ENCODE results near the gene RBM38. TPM values are rescaled to one million over a fixed set of nuclear protein-coding genes. Genes with fewer than 3 reads are reported as not detected.
A peak's percentile ranks its signal among the peaks of the same experiment; 100 is the strongest.

Gene RBM38
- total and polyA plus RNA-seq, 2 of the 13 experiments (the other 11 are each of a cell fraction or from before 2014, with no cell fraction given): 24.2 to 34.2 TPM

DNA sequence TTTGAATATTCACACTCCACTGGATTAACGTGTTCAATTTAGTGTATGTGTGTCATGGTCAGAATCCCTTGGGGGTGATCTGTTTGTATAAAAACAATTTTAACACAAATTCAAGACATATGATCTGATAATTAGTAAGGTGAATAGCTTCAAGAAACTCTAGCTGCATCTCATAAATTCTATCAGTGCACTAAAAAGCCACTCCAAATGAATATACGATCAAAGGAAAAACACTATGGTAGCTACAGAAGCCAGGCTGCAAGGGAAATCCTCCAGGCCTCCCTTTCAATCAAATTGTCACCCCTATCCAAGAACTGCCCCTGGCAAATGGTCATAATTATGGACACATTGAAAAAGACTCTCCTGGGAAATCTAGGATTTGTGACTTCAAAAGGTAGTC, 49.5 kb upstream of the RBM38 start (continued):
- TF ChIP-seq, protein P1, sequence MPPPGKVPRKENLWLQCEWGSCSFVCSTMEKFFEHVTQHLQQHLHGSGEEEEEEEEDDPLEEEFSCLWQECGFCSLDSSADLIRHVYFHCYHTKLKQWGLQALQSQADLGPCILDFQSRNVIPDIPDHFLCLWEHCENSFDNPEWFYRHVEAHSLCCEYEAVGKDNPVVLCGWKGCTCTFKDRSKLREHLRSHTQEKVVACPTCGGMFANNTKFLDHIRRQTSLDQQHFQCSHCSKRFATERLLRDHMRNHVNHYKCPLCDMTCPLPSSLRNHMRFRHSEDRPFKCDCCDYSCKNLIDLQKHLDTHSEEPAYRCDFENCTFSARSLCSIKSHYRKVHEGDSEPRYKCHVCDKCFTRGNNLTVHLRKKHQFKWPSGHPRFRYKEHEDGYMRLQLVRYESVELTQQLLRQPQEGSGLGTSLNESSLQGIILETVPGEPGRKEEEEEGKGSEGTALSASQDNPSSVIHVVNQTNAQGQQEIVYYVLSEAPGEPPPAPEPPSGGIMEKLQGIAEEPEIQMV (CRISPR knock-in tag; IDR thresholded peaks at IDR 0.05; ENCODE audit: low read depth): no peak
- TF ChIP-seq SNAI1 (CRISPR knock-in tag; IDR thresholded peaks at IDR 0.05; ENCODE audit: borderline replicate concordance): no peak

GRCh38 chr20:57342829-57343228, 48.4 kb upstream of the RBM38 start:
- intact Hi-C loops (cut with micrococcal nuclease; ENCODE audit: unreplicated experiment): loop anchor here (10.0 kb wide), 1 partner anchor 98 kb away; no protein-coding TSS in a partner anchor
- TF ChIP-seq KDM5B (CRISPR knock-in tag; IDR thresholded peaks at IDR 0.05; ENCODE audit: borderline replicate concordance): no peak
- no peak for TF ChIP-seq ZNF543 (CRISPR knock-in tag; IDR thresholded peaks at IDR 0.05)
- WGBS (ENCODE audit: low lambda C conversion rate): 0% methylated on average over 2 of the region's 2 CpGs
- Histone ChIP-seq H3K27me3 (ENCODE audit: control insufficient read depth in 1 of 2, insufficient read depth in 2 of 2, low read length in 2 of 2) (no peaks in the 10 kb centered on the region), H3K4me2 (ENCODE audit: low read depth, low read length) (no peak overlapping the region), H3K4me1 (ENCODE audit: insufficient read depth, low read length) (no peaks in the 10 kb centered on the region), H3K4me3 (replicated peaks in 1 of 3; ENCODE audit: insufficient read depth in 1 of 3, low read depth in 2 of 3, low read length in 3 of 3) (no peak overlapping the region), H3K9me3 (ENCODE audit: low read length) (no peaks in the 10 kb centered on the region), H4K20me1 (ENCODE audit: insufficient read depth, low read length) (no peaks in the 10 kb centered on the region), H3K9ac (ENCODE audit: insufficient read depth, low read depth, low read length) (no peak overlapping the region), H3K27ac (ENCODE audit: extremely low read length, insufficient read depth, low read length) (no peak overlapping the region), H2AFZ (ENCODE audit: low read length) (no peak overlapping the region), H3K79me2 (ENCODE audit: insufficient read depth, low read length) (no peaks in the 10 kb centered on the region), H3K36me3 (replicated peaks in 1 of 2; ENCODE audit: control insufficient read depth in 1 of 2, insufficient read depth in 2 of 2, low read length in 2 of 2) (no peaks in the 10 kb centered on the region)
- in situ Hi-C loops (cut with HindIII; ENCODE audit: extremely low pct_ligation_motif_present, low pct_unique_long_range_greater_than_20kb): loop anchor here (5.0 kb wide), 1 partner anchor 256 kb away; no protein-coding TSS in a partner anchor
- no TSS peak for BruUV-seq (replicated peaks)
- no peak for DNase-seq (ENCODE audit: low spot score)
- no peak for ATAC-seq
- ChIA-PET CTCF (ENCODE audit: low intra/inter-chr PET ratio, low total read pairs) (interaction anchor here (6.5 kb wide), 1 partner anchor 252 kb away, joined by 176 read pairs; no protein-coding TSS in a partner anchor), POLR2A (no interaction called here)
- FAIRE-seq: no peak

DNA sequence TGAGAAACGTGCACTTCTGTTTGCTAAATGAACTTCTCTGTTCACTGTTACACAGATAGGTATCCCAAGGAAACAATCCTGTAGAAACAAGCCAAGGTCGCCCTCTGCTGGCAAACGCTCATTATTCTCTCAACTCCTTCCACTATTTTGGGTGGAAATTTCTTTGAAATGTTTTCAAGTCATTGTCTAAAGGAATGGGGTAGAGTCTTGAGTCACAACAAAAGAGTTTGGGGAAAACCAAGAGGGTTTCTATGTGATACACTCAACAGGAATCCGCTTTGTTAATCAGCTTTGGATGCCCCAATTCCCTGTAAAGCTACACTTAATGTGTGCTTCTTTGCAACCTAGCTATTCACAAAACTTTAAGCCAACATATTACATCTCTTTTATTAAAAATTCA, 44.7 kb upstream of the RBM38 start:
- POLR2A ChIA-PET: no interaction called here
- intact Hi-C loops (cut with micrococcal nuclease; ENCODE audit: unreplicated experiment): loop anchor here (1.0 to 10.0 kb wide), 3 partner anchors 84 to 257 kb away; no protein-coding TSS in a partner anchor
- Histone ChIP-seq H2AFZ (ENCODE audit: low read length) (no peak overlapping the region), H3K27ac (ENCODE audit: extremely low read length, insufficient read depth, low read length) (no peak overlapping the region), H4K20me1 (ENCODE audit: insufficient read depth, low read length) (peaks cover under 1% of the 10 kb centered on the region; the same call in 1 of the 2 replicates), H3K4me3 (replicated peaks in 1 of 3; ENCODE audit: insufficient read depth in 1 of 3, low read depth in 2 of 3, low read length in 3 of 3) (no peak overlapping the region), H3K27me3 (ENCODE audit: control insufficient read depth in 1 of 2, insufficient read depth in 2 of 2, low read length in 2 of 2) (no peaks in the 10 kb centered on the region; a peak in 1 of 5 replicates), H3K4me1 (ENCODE audit: insufficient read depth, low read length) (no peaks in the 10 kb centered on the region), H3K9ac (ENCODE audit: insufficient read depth, low read depth, low read length) (no peak overlapping the region), H3K79me2 (ENCODE audit: insufficient read depth, low read length) (peaks cover 3% of the 10 kb centered on the region), H3K4me2 (ENCODE audit: low read depth, low read length) (no peak overlapping the region), H3K36me3 (replicated peaks in 1 of 2; ENCODE audit: control insufficient read depth in 1 of 2, insufficient read depth in 2 of 2, low read length in 2 of 2) (no peaks in the 10 kb centered on the region), H3K9me3 (ENCODE audit: low read length) (no peaks in the 10 kb centered on the region)
- ATAC-seq (peak; percentile 57), DNase-seq (ENCODE audit: low spot score) (peak; percentile 69), FAIRE-seq (peak; percentile 72)
- CTCF ChIA-PET (ENCODE audit: low intra/inter-chr PET ratio, low total read pairs): interaction anchor here (1.1 to 6.5 kb wide), 3 partner anchors 14 to 255 kb away, joined by 3 to 176 read pairs (median 3); no protein-coding TSS in a partner anchor
- BruUV-seq (replicated peaks): no TSS peak
- WGBS (ENCODE audit: low lambda C conversion rate): 0% methylated on average over 4 of the region's 4 CpGs
- in situ Hi-C loops (cut with HindIII; ENCODE audit: extremely low pct_ligation_motif_present, low pct_unique_long_range_greater_than_20kb): no loop called here
- TF ChIP-seq FOXA1 (IDR thresholded peaks at IDR 0.05): no peak
- TF ChIP-seq FOXA1 (CRISPR knock-in tag; IDR thresholded peaks at IDR 0.05): 0 out of 2 replicates have a peak, but pooled peaks have one; percentile 9
- no peak for TF ChIP-seq ZNF615 (CRISPR knock-in tag; IDR thresholded peaks at IDR 0.05; ENCODE audit: borderline replicate concordance)
- TF ChIP-seq ZNF850 (CRISPR knock-in tag; conservative IDR thresholded peaks at IDR 0.05): no peak
- no peak for TF ChIP-seq ZNF235 (CRISPR knock-in tag; IDR thresholded peaks at IDR 0.05; ENCODE audit: borderline replicate concordance)
- peak; percentile 78 for TF ChIP-seq RAD21 (CRISPR knock-in tag; IDR thresholded peaks at IDR 0.05)
- TF ChIP-seq ZBTB10 (CRISPR knock-in tag; IDR thresholded peaks at IDR 0.05; ENCODE audit: borderline replicate concordance): no peak
